HK-2 (cell line): ENCODE measurements around the gene PRAMEF6.
"Not testable (repeated sequence)": the region's sequence is repeated elsewhere in the genome, so short reads cannot be mapped to it uniquely, and the experiment has no call there.

ENCODE experiments used
- DNase-seq: peaks from one replicate; pipeline ENCODE4 v3.0.0-alpha.2; 2018; ENCODE audit not compliant: unreplicated experiment

Gene PRAMEF6

DNA sequence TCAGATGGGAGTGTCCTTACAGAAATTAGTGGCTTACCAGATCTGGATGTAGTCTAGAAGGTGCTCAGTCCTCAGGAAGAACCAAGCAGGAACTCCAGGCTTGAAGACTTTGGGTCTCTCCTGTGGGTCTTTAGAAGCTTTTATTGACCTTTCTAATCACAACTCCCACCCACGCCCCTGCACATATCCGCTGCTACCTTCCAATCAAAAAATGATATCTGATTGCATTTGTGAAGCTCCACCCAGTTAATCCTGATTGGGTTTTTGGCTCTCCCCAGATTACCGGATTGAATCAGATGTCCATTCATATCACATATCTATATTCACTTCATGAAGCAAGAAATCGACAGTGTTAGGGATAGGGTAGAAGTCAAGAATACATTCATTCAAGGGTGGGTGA, at the start of gene PRAMEF6:
Gene PRAMEF6, minus strand, starts transcription at position 101 of the 400 bp plus-strand sequence. CDS start 5,062 bp downstream, outside the sequence.
- DNase-seq = not testable (repeated sequence)

DNA sequence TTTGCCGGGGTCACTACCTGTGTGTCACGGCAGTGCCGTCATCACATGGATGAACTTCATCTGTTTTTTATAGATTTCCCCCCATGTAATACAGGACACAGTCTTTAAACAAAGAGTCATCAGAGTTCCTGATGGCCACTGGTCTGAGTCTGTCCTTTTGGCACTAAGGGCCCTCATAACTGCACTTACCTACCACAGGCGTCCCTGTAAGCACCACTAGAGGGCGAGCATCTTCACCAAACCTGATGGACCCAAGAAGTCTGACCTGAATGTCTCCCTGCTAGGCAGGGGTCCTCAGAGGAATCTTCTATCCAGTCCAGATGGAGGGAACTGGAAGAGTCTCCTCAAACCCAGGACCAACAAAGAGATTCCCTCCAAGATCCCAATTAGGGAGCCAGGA, 23.0 kb downstream of the PRAMEF6 start:
- not testable (repeated sequence) for DNase-seq

DNA sequence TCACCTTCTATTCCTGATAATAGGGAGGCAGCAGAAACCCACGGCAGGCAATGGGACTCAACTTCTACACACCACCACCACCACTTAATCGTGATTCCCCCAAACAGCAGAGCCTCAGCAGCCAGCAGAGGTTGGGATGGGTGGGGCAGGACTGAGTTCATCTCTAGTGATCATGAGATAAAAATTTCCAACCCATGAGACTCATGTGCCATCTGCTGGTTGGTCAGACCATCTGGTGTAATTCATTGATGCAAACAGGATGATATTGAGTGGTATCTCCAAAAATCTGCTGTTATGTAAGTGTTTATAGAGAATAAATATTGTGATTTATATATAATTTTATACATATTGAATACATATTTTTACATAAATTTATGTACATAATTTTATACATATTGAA, 25.6 kb downstream of the PRAMEF6 start:
- not testable (repeated sequence) for DNase-seq

DNA sequence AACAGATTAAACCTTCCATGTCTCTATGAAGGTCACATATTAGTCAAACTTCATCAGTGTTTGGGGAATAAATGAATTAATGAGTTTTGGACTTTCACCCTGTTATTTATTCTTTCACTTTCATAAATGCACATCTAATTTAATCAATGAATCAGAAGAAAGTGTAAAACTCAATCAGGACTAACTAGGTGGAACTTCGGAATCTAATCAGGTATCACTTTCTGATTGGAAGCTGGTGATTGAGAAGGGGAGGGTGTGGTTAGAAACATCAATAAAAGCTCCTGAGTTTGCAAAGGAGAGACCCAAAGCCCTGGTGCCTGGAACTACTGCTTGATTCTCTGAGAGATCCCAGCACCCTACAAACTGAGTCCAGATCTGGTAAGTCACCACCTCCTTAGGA, 31.1 kb downstream of the PRAMEF6 start, which contains the start of gene PRAMEF7:
Gene PRAMEF7, plus strand, starts transcription at position 301 of the 400 bp plus-strand sequence. CDS start 1,083 bp downstream, outside the sequence.
- DNase-seq = not testable (repeated sequence)

DNA sequence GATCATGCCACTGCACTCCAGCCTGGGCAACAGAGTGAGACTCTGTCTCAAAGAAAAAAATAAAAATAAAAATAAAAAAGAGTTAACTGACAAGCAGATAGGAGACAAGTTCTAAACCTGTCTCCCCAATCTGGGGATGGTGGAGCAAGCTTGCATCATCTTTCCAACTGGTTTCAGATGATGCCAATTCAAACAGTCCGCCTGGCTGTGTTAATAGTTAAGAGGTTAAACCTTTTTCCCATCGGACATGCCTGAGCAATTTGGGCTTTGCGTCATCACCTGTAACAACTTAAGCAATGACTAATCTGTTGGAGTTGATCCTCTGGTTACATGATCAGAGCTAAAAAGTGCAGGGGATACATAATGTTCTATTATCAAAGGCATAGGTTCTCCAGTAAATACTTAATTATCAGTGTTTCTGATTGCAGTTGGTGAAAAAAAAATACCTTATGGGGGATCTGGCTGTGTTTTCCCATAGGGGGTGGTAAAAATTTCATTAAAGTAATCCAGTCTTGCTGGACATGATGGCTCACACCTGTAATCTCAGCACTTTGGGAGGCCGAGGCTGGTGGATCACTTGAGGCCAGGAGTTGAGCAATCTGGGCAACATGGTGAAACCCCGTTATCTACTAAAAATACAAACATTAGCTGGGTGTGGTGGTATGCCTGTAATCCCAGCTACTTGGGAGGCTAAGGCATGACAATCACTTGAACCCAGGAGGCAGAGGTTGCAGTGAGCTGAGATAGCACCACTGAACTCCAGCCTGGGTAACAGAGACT, 43.4 kb downstream of the PRAMEF6 start:
- DNase-seq = not testable (repeated sequence)

DNA sequence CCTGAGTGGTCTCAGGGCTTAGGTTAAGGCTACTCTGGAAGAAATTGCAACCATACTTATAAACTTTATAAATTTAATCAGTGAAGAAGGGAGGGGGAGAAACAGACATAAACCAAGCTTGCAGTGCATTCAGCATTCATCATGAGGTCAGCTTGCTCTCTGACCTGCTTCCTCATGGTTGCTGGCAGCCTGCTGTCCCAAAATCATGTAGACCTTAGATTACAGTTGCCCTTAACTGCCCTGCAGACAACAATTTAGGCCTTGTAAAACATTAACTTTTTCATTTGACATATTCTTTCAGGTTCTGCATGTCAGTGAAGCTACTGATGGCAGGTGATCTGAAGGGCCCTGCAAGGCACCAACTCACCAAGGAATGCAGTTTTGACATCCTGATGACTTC, 48.2 kb downstream of the PRAMEF6 start:
- DNase-seq = not testable (repeated sequence)

DNA sequence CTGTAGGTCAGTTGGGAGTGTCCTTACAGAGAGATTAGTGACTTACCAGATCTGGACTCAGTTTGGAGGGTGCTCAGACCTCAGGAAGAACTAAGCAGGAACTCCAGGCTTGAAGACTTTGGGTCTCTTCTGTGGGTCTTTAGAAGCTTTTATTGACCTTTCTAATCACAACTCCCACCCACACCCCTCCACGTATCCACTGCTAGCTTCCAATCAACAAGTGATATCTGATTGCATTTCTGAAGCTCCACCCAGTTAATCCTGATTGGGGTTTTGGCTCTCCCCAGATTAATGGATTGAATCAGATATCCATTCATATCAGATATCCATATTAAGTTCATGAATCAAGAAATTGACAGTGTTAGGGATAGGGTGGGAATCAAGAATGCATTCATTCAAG, 49.2 kb downstream of the PRAMEF6 start, which contains the start of gene PRAMEF10:
Gene PRAMEF10, minus strand, starts transcription at position 101 of the 400 bp plus-strand sequence. CDS start 2,423 bp downstream, outside the sequence.
- DNase-seq = not testable (repeated sequence)
